Stimulated activated CD4-positive, alpha-beta T cell treated with anti-CD3 and anti-CD28 coated beads, Interleukin-4, amount 100 ng/mL, for 24 hours (primary cell): ENCODE results near the gene TEAD4.

Experiments used
- DNase-seq: peaks from one replicate; pipeline ENCODE4 v3.0.0-alpha.2; 2020

The TEAD4 gene

DNA sequence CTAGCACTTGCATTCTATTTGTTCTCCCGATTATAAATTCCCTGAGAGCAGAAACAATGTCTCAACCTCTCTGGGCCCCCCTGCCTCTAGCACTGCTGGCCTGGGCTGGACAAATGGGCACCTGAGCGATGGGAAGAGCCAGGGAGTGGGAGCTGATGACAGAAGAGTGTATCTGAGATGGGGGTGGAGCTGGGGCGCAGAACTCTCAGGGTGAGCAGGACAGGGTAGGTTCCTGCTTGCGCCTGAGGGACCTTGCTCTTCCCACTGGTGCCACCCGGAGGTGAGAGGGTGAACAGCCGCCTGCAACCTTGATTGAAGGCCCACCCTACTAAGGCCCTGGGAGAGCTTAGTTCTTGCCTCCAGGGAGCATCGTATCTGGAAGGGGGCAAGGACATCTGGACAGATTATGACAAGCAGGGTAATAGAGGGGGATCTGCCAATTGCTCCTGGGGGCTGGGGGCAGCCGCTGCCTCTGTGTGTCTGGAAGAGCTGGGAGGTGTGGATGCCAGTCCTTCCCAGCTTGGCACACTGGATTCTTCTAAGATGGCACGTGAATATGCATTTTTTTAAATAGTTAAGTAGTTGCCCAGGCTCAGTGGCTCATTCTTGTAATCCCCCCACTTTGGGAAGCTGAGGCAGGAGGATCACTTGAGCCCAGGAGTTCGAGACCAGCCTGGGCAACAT is 75.0 kb downstream of the TEAD4 start:
- DNase-seq, result peak; percentile 36

DNA sequence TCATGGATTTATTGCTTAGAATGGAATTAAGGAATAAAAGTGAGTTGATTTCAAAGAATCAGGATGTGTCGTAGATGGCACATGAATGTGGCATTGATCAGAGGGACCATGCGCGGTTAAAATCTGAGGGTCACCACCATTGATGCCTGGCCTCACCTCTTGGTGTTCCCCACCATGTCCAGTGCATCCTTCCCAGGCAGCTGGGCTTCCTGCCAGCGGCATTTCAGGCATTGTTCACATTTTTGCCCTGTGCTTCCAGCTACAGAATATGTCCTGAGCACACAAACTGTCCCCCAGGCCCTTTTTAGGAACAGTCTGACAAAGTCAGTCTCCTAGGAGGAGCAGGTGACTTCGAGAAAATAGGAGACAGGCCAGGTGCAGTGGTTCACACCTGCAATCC is 76.0 kb downstream of the TEAD4 start:
- no peak for DNase-seq

GRCh38 chr12:3035815-3036702 is 76.9 kb downstream of the TEAD4 start:
- DNase-seq, result no peak

- no peak for DNase-seq
Observed at GRCh38 chr12:3036901-3037600, 77.9 kb downstream of the TEAD4 start.

- no peak for DNase-seq
Observed at GRCh38 chr12:3038166-3038565, 79.0 kb downstream of the TEAD4 start.

GRCh38 chr12:3038926-3039510 is 79.8 kb downstream of the TEAD4 start:
- DNase-seq, result no peak

GRCh38 chr12:3040026-3040656 is 80.9 kb downstream of the TEAD4 start:
- no peak for DNase-seq

DNA sequence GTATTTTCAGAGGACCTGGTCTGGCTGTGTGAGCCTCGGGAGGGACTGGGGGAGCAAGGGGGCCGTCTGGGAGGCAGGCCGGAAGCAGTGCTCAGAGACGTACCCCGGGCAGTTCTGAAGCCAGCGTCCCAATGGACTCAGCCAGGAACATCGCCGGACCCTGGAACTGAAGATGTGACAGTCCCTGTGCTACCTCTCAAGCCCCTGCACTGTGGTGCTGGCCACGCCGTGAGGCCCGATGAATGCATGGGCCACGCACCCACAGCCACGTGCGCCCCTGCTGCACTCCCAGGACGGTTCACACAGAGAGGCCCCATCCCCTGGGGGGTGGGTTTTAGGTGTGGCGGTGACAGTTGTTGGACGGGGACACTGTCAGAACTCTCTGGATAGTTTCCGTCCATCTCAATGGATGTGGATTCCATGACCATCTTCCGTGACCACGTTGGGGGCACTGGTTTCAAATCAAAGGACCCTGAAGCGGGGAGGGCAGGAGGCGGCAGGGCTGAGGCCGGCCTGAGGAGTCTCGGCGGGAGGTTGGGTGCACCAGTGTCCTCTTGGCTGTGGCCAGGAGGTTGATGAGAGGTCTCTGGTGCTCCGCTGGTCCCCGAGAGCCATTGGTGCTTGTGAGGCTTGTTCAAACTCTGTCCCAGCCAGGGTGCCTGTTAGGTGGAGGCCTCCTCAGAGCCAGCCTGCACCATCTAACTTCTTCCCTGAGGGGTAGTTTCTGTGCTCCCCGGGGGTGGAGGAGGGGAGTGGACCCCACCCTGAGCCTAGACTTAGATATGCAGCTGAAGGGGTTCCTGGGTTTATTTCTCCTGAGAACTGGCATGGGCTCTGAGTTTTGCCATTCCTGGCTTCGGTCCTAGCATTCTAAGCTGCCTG is 81.7 kb downstream of the TEAD4 start:
- no peak for DNase-seq

GRCh38 chr12:3041558-3042164 is 82.5 kb downstream of the TEAD4 start:
- DNase-seq, result peak; percentile 56

GRCh38 chr12:3042394-3042793 is 83.2 kb downstream of the TEAD4 start:
- DNase-seq, result no peak

- DNase-seq, result no peak
Observed at GRCh38 chr12:3042826-3043225, 83.6 kb downstream of the TEAD4 start.

DNA sequence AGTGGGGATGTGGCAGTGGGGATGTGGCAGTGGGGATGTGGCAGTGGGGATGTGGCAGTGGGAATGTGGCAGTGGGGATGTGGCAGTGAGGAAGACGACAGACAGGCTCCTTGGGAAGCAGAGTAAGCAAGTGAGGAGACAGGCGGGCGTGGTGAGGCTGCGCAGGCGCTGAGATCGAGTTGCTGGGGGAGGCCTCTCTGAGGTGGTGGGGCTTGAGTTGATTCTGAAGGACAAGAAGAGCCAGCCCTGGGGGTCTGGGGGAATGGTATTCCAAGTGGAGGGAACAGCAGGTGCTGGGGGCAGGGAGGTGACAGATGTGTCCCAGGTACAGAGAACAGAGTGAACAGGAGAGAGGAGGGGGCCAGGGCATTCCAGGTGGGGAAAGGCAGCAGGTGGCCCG is 84.2 kb downstream of the TEAD4 start:
- no peak for DNase-seq

GRCh38 chr12:3044141-3044630 is 85.0 kb downstream of the TEAD4 start:
- DNase-seq, result no peak

- no peak for DNase-seq
Observed at GRCh38 chr12:3045494-3045893, 86.3 kb downstream of the TEAD4 start.

DNA sequence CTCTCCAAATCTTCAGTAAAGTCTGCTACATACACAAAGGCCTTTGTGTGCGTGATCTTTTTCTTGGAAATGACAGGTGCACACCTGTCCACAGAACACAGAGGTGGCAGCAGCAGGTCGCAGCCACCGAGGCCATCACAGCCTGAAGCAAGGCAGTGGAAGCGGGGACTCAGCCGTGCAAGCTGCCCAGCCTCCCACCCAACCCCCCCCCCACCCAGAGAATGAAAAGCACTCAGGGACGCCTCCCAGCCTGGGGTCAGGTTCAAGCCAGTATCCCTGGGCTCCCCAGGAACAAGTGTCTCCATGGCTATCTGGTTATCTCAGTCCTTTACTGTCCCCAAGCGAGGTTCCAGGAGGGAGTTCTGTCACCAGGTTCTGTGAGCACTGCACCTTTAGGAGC is 86.8 kb downstream of the TEAD4 start:
- DNase-seq, result no peak

DNA sequence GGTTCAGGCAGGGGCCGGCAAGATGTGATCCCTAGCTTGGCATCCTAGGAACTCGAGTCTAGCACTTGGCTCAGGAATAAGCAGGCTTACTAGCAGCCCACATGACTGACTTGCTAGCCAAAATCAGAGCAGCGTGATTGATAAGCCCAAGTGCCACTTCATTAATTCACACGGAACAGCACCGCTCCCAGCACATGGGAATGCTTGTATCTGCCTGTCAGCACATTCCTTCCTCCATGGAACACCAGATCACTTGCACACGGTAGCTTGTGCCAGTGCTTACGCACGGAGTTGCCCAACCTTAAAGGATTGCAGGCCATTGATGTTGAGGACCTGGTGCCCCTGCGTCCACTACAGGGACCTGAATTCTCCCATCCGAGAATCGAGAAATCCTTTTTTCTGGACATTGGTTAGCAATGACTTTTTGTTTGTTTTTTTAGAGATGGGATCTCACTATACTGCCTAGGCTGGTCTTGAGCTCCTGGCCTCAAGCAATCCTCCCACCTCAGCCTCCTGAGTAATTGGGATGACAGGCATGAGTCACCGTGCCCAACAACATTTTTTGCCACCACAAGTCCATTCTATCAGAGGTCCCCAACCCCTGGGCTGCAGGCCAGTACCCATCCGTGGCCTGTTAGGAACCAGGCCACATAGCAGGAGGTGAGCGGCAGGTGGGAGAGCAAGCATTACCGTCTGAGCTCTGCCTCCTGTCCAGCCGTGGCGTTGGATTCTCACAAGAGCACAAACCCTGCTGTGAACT is 87.4 kb downstream of the TEAD4 start:
- DNase-seq, result no peak

DNA sequence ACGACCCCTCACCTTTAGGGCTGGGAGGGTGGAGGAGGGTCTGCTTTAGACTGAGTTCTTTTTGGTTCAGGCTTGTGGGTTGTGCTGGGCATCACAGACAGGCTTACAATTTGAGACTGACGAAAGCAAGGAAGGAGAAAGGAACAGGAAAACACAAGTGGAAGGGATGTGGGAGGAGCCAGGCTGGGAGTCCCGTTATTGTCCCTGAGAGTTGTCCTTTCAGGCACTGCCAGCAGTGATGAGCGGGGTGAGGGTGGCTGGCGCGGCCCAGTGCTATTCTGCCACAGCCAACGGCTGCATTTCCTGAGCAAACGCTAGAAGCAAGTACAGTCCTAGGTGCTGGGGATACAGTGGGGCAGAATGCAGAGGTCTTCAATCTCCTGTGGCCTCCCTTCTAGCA is 88.8 kb downstream of the TEAD4 start:
- no peak for DNase-seq

- no peak for DNase-seq
Observed at GRCh38 chr12:3048540-3048939, 89.3 kb downstream of the TEAD4 start.

DNA sequence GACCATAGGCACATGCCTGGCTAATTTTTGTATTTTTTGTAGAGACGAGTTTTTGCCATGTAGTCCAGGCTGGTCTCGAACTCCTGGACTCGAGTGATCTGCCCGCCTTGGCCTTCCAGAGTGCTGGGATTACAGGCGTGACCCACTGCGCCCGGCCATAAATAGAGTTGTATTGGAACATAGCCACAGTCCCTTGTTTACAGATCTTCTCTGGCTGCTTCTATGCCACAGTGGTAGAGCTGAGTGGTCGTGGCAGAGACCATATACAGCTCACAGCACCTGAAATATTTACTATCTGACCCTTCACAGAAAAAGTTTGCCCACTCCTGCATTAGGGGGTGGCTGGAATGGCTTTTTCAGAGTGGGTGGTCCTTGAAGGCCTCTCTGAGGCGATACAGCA is 90.0 kb downstream of the TEAD4 start:
- no peak for DNase-seq

DNA sequence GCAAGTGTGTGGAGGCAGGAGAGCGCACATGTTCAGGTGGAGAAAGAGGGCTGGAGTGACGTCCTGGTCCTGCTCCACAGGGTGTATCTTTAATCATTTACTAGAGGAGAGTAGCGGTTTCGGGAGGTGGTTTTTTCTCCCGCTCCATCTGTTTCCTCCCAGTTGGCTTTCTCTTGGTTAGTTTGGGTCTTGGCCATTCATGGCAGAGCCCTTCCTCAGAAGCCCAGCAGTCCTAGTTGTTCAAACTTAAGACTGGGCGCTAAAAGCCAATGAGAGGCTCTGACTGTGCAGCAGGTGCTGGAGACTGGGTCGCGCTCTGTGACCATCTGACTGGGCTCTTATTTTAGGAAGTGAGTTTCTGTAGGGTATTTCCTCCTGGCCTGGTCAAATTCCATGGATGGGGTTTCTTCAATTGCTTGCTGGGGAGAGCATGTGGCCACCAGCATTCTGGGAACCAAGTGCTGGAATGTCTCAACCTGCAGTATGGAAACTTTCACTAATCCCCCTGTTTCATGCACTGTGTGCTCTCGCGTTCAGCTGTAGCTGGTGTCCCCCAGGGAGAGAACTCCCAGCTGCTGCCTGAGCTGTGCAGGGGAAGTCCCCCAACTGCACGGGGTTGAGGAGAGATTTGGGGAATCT is 90.5 kb downstream of the TEAD4 start:
- no peak for DNase-seq
